Gastroesophageal sphincter (tissue), 3 donors: ENCODE results near the gene BTBD7.

Source experiments
- CTCF ChIP-seq, 4 experiments: fragments of 200-600 bp in 2 of 4; fragments of 450-650 bp in 2 of 4; sonication (generic) in 1 of 4; IDR thresholded peaks; one replicate each; pipeline ENCODE4 v1.5.1; 2017 to 2019; ENCODE audit warnings: antibody characterized with exemption in 4 of 4, mild to moderate bottlenecking in 2 of 4, moderate library complexity in 2 of 4
- POLR2A ChIP-seq, 2 donors: fragments of 450-650 bp; IDR thresholded peaks; one replicate each; pipeline ENCODE4 v1.6.1; 2017; ENCODE audit warnings: antibody characterized with exemption in 2 of 2, mild to moderate bottlenecking in 2 of 2, moderate library complexity in 1 of 2
- POLR2AphosphoS5 ChIP-seq: sonication (generic); formaldehyde crosslinking; IDR thresholded peaks from one replicate; pipeline ENCODE4 v1.6.1; 2017; ENCODE audit warnings: antibody characterized with exemption

GRCh38 chr14:93199031-93199430 is 133.8 kb downstream of the BTBD7 start:
- TF ChIP-seq CTCF (IDR thresholded peaks at IDR 0.05) (no peak), POLR2AphosphoS5 (no peak), POLR2A (IDR thresholded peaks at IDR 0.05) (no peak)
